Stomach (tissue), 9 donors: Measurements from ENCODE around the gene ACADSB. TPM values are rescaled to one million over a fixed set of nuclear protein-coding genes. Genes with fewer than 3 reads are reported as not detected.

Experiments used
- DNase-seq, 2 donors: peaks; one replicate each; pipeline versions ENCODE4 v3.0.0 to v3.0.0-alpha.2; 2013 to 2019
- H3K27ac ChIP-seq, 5 donors: fragments of 200-600 bp in 4 of 5; sonication (generic) in 4 of 5; one replicate each; pipeline ENCODE4 v1.5.1; 2013 to 2019; ENCODE audit warnings: mild to moderate bottlenecking in 1 of 5, moderate library complexity in 1 of 5
- H3K27me3 ChIP-seq, 3 donors: fragments of 200-600 bp; sonication (generic); one replicate each; pipeline ENCODE4 v1.5.1; 2017 to 2019; ENCODE audit warnings: mixed run types in 1 of 3
- H3K36me3 ChIP-seq, 4 donors: fragments of 200-600 bp; sonication (generic); 1 replicate in 3 of 4; 2 replicates in 1 of 4; pipeline ENCODE4 v1.5.1; 2016 to 2019
- H3K4me1 ChIP-seq, 4 donors: fragments of 200-600 bp; sonication (generic); one replicate each; pipeline ENCODE4 v1.5.1; 2016 to 2019
- H3K4me3 ChIP-seq, 4 donors: fragments of 200-600 bp; sonication (generic) in 3 of 4; one replicate each; pipeline ENCODE4 v1.5.1; 2016 to 2019; ENCODE audit warnings: mild to moderate bottlenecking in 1 of 4
- H3K9me3 ChIP-seq, 4 donors: fragments of 200-600 bp; sonication (generic); one replicate each; pipeline ENCODE4 v1.5.1; 2016 to 2019
- CTCF ChIP-seq, 7 experiments: fragments of 450-650 bp in 4 of 7; fragments of 200-600 bp in 3 of 7; sonication (generic) in 3 of 7; IDR thresholded peaks; one replicate each; pipeline ENCODE4 v1.5.1; 2016 to 2019; ENCODE audit warnings: antibody characterized with exemption in 7 of 7, control low read depth in 2 of 7, mild to moderate bottlenecking in 1 of 7
- EP300 ChIP-seq: sonication (generic); formaldehyde crosslinking; IDR thresholded peaks from one replicate; pipeline ENCODE4 v1.6.1; 2017; ENCODE audit warnings: antibody characterized with exemption
- POLR2A ChIP-seq, 4 donors: fragments of 450-650 bp; IDR thresholded peaks; one replicate each; pipeline ENCODE4 v1.6.1; 2016; ENCODE audit warnings: antibody characterized with exemption in 4 of 4, control low read depth in 2 of 4, mild to moderate bottlenecking in 1 of 4, moderate library complexity in 1 of 4
- POLR2AphosphoS5 ChIP-seq, 3 donors: sonication (generic); formaldehyde crosslinking; IDR thresholded peaks; one replicate each; pipeline ENCODE4 v1.6.1; 2016; ENCODE audit warnings: antibody characterized with exemption in 3 of 3
- WGBS, 5 donors: extraction: QIAGEN DNeasy Blood & Tissue Kit in 3 of 5; methylation state at CpG; one replicate each; pipeline versions ENCODE4 v1.1.5 to v1.1.7; 2013 to 2018; 5-methylcytosine and 5-hydroxymethylcytosine counted together
- intact Hi-C: fragments of 100-400 bp; cut with DNase I; formaldehyde crosslinking; loops from one replicate; pipeline ENCODE4 v1.15.1; 2023; ENCODE audit warnings: low total_unique reads
- polyA plus RNA-seq, 3 donors: library from polyadenylated mRNA; stranded (reverse); fragments of 200-250 nt; gene quantifications; one replicate each; pipeline ENCODE4 v1.2.3, GENCODE V29; 2013
- total RNA-seq, 5 donors: library from RNA; depleted of rRNA; stranded (reverse); fragments of >200 nt; gene quantifications; one replicate each; pipeline versions ENCODE4 v1.1.0 to v1.2.3, GENCODE V29; 2014 to 2016
- donor health status: healthy with polysubstance abuse.
- donor health status: Bipolar disorder and iron deficiency.
- donor health status: healthy.

ACADSB gene
- total and polyA plus RNA-seq, 8 donors = 3.8 to 19.1 (median 10.6) TPM

- Histone ChIP-seq H3K27me3 (no peaks in the 10 kb centered on the region), H3K36me3 (peaks cover 0 to 6% (median 2%) of the 10 kb centered on the region in 4 donors), H3K4me3 (no peak overlapping the region), H3K9me3 (no peaks in the 10 kb centered on the region), H3K4me1 (peaks cover 0 to 31% (median 12%) of the 10 kb centered on the region in 4 donors), H3K27ac (peak overlapping the region in 2 of 5 donors; percentile 5 to 29)
- peak; percentile 42 to 43 for DNase-seq
- TF ChIP-seq CTCF (IDR thresholded peaks at IDR 0.05) = no peak
- no peak for TF ChIP-seq POLR2A (IDR thresholded peaks at IDR 0.05)
- TF ChIP-seq POLR2AphosphoS5 (IDR thresholded peaks at IDR 0.05) = no peak
- no peak for TF ChIP-seq EP300
- intact Hi-C loops = no loop called here
- 54 to 64% (median 58%) methylated on average over 9 of the region's 9 CpGs for WGBS, 5 donors
These were observed 8.8 kb downstream of the ACADSB start for GRCh38 chr10:123017421-123018165.

DNA sequence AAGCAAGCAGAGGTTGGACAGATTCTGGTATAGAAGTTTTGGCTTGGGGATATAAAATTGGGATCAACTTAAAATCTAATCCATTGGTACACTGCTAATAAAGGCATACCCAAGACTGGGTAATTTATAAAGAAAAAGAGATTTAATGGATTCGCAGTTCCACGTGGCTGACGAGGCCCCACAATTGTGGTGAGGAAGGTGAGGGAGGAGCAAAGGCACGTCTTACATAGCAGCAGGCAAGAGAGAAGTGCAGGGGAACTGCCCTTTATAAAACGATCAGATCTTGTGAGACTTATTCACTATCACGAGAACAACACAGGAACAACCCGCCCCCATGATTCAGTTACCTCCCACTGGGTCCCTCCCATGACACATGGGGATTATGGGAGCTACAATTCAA is 9.7 kb downstream of the ACADSB start:
- TF ChIP-seq EP300 (no peak), CTCF (IDR thresholded peaks at IDR 0.05) (no peak), POLR2AphosphoS5 (IDR thresholded peaks at IDR 0.05) (no peak), POLR2A (IDR thresholded peaks at IDR 0.05) (no peak)
- H3K4me3 ChIP-seq = no peak overlapping the region
- no peaks in the 10 kb centered on the region for H3K36me3 ChIP-seq
- no peaks in the 10 kb centered on the region for H3K9me3 ChIP-seq
- WGBS, 5 donors = 86 to 94% (median 92%) methylated on average over 7 of the region's 7 CpGs
- intact Hi-C loops = no loop called here
- H3K27me3 ChIP-seq = no peaks in the 10 kb centered on the region
- peaks cover 0 to 30% (median 11%) of the 10 kb centered on the region in 4 donors for H3K4me1 ChIP-seq
- no peak for DNase-seq
- no peak overlapping the region for H3K27ac ChIP-seq

- 59 to 80% (median 74%) methylated on average over 3 of the region's 3 CpGs for WGBS, 5 donors
- TF ChIP-seq POLR2A (IDR thresholded peaks at IDR 0.05) (no peak), POLR2AphosphoS5 (IDR thresholded peaks at IDR 0.05) (no peak), EP300 (no peak), CTCF (IDR thresholded peaks at IDR 0.05) (no peak)
- Histone ChIP-seq H3K4me1 (peaks cover 0 to 23% (median 9%) of the 10 kb centered on the region in 4 donors), H3K36me3 (no peaks in the 10 kb centered on the region), H3K4me3 (no peak overlapping the region), H3K27ac (no peak overlapping the region), H3K9me3 (no peaks in the 10 kb centered on the region), H3K27me3 (no peaks in the 10 kb centered on the region)
- intact Hi-C loops = no loop called here
- DNase-seq = no peak
These were observed 10.5 kb downstream of the ACADSB start for GRCh38 chr10:123019264-123019663.

GRCh38 chr10:123019941-123020703 is 11.3 kb downstream of the ACADSB start:
- intact Hi-C loops = no loop called here
- Histone ChIP-seq H3K27me3 (no peaks in the 10 kb centered on the region), H3K9me3 (no peaks in the 10 kb centered on the region), H3K36me3 (no peaks in the 10 kb centered on the region), H3K4me1 (peaks cover 0 to 22% (median 8%) of the 10 kb centered on the region in 4 donors), H3K27ac (peak overlapping the region in 2 of 5 donors; percentile 45), H3K4me3 (no peak overlapping the region)
- DNase-seq = no peak
- no peak for TF ChIP-seq POLR2AphosphoS5 (IDR thresholded peaks at IDR 0.05)
- TF ChIP-seq CTCF (IDR thresholded peaks at IDR 0.05) = no peak
- no peak for TF ChIP-seq POLR2A (IDR thresholded peaks at IDR 0.05)
- no peak for TF ChIP-seq EP300
- 5 to 43% (median 29%) methylated on average over 1 of the region's 1 CpG for WGBS, 5 donors
